ENCODE data around the gene REG4. TPM values are rescaled to one million over a fixed set of nuclear protein-coding genes. Genes with fewer than 3 reads are reported as not detected.
A peak's percentile ranks its signal among the peaks of the same experiment; 100 is the strongest.

REG4 gene
- total and polyA plus RNA-seq, 2 donors from 2014 or later, result 0.34 TPM; not detected in 1

DNA sequence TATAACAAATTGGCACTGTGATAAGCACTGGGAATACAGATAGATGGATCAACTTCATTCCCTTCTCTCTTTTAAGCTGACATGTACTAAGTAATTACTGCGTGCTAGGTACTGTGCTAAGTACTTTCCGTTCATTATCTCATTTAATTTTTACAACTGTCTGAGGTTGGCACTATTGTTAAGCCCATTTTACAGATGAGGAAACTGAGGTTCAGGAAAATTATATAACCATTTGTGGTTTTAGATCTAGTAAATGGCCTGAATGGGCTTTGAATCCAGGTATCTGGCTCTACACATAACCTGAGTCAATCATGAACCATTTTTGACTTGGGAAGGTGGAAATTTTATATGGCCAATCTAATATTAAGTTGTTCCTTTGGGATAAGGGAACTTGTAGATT, 39.0 kb downstream of the REG4 start:
- H3K27me3 ChIP-seq (ENCODE audit: control insufficient read depth, insufficient read depth, low read length), result no peaks in the 10 kb centered on the region
- FAIRE-seq, result no peak

DNA sequence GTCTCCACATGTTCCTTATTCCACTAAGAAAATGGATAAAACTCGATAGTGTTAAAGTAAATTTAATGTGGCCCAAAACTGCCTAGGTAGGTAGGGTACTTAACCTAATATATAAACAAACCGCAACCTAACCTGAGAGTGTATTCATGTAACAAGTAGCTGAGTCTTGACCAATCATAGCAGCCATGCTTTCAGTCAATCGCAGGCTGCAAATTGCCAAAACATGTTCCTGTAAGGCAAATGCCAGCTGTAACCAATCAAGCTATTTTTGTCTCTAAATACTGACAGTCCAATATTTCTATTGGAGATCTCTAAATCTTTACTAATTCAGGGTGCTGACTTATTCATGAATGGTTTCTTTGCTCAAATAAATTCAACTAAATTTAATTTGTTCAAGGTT, 39.5 kb downstream of the REG4 start:
- Histone ChIP-seq H3K9me3 (ENCODE audit: control insufficient read depth in 2 of 3, insufficient read depth in 1 of 3, low read length in 3 of 3) (no peaks in the 10 kb centered on the region), H3K9ac (ENCODE audit: low read length in 3 of 3) (no peak overlapping the region), H3K36me3 (ENCODE audit: control insufficient read depth in 2 of 3, insufficient read depth in 3 of 3, low read length in 3 of 3) (no peaks in the 10 kb centered on the region), H3K4me1 (ENCODE audit: control insufficient read depth in 2 of 3, insufficient read depth in 2 of 3, low read depth in 1 of 3, low read length in 3 of 3) (peaks cover 7 to 27% (median 20%) of the 10 kb centered on the region in 3 donors), H3K27ac (ENCODE audit: low read depth in 2 of 2, low read length in 2 of 2) (peak overlapping the region in 1 of 2 donors; percentile 28), H3K4me3 (ENCODE audit: low read length in 3 of 3) (no peak overlapping the region), H3K27me3 (ENCODE audit: control insufficient read depth, insufficient read depth, low read length) (no peaks in the 10 kb centered on the region)
- no peak for FAIRE-seq
- intact Hi-C loops (cut with DNase I), result no loop called here
- TF ChIP-seq, protein P1, sequence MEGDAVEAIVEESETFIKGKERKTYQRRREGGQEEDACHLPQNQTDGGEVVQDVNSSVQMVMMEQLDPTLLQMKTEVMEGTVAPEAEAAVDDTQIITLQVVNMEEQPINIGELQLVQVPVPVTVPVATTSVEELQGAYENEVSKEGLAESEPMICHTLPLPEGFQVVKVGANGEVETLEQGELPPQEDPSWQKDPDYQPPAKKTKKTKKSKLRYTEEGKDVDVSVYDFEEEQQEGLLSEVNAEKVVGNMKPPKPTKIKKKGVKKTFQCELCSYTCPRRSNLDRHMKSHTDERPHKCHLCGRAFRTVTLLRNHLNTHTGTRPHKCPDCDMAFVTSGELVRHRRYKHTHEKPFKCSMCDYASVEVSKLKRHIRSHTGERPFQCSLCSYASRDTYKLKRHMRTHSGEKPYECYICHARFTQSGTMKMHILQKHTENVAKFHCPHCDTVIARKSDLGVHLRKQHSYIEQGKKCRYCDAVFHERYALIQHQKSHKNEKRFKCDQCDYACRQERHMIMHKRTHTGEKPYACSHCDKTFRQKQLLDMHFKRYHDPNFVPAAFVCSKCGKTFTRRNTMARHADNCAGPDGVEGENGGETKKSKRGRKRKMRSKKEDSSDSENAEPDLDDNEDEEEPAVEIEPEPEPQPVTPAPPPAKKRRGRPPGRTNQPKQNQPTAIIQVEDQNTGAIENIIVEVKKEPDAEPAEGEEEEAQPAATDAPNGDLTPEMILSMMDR (IDR thresholded peaks at IDR 0.05; ENCODE audit: borderline replicate concordance, extremely low read depth, insufficient read depth), result no peak
- DNase-seq, result no peak

More for the DNA sequence above, 39.0 kb downstream of the REG4 start:
- DNase-seq, result no peak
- H3K9ac ChIP-seq (ENCODE audit: low read length in 3 of 3), result no peak overlapping the region
- TF ChIP-seq, protein P1 (IDR thresholded peaks at IDR 0.05; ENCODE audit: borderline replicate concordance, extremely low read depth, insufficient read depth), result no peak
- intact Hi-C loops (cut with DNase I), result no loop called here
- no peak overlapping the region for H3K4me3 ChIP-seq (ENCODE audit: low read length in 3 of 3)
- no peaks in the 10 kb centered on the region for H3K36me3 ChIP-seq (ENCODE audit: control insufficient read depth in 2 of 3, insufficient read depth in 3 of 3, low read length in 3 of 3)
- H3K27ac ChIP-seq (ENCODE audit: low read depth in 2 of 2, low read length in 2 of 2), result no peak overlapping the region
- peaks cover 7 to 22% (median 17%) of the 10 kb centered on the region in 3 donors for H3K4me1 ChIP-seq (ENCODE audit: control insufficient read depth in 2 of 3, insufficient read depth in 2 of 3, low read depth in 1 of 3, low read length in 3 of 3)
- no peaks in the 10 kb centered on the region for H3K9me3 ChIP-seq (ENCODE audit: control insufficient read depth in 2 of 3, insufficient read depth in 1 of 3, low read length in 3 of 3)

DNA sequence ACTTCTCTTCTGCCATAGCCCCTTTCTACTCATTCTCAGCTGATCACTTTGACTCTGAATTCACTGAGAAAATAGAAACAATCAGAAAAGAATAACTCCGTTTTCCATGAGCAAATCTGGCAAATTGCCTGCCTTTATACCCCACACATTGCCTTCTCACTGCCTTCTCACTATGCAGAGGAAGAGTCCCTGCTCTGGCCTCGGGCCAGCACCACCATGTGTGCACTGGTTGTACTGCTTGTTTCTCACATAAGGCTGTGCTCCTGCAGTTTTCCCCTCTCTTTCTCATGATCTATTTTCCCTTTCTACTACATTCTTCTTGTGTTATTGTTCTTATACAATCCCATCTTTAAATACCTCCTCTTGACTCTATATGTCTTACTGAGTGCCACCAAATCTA, 40.2 kb downstream of the REG4 start:
- Histone ChIP-seq H3K9ac (ENCODE audit: low read length in 3 of 3) (no peak overlapping the region), H3K27ac (ENCODE audit: low read depth in 2 of 2, low read length in 2 of 2) (no peak overlapping the region)
- intact Hi-C loops (cut with DNase I), result no loop called here

More for the DNA sequence above, 40.2 kb downstream of the REG4 start:
- Histone ChIP-seq H3K36me3 (ENCODE audit: control insufficient read depth in 2 of 3, insufficient read depth in 3 of 3, low read length in 3 of 3) (no peaks in the 10 kb centered on the region), H3K27me3 (ENCODE audit: control insufficient read depth, insufficient read depth, low read length) (no peaks in the 10 kb centered on the region), H3K9me3 (ENCODE audit: control insufficient read depth in 2 of 3, insufficient read depth in 1 of 3, low read length in 3 of 3) (no peaks in the 10 kb centered on the region), H3K4me1 (ENCODE audit: control insufficient read depth in 2 of 3, insufficient read depth in 2 of 3, low read depth in 1 of 3, low read length in 3 of 3) (peaks cover 7 to 32% (median 20%) of the 10 kb centered on the region in 3 donors), H3K4me3 (ENCODE audit: low read length in 3 of 3) (no peak overlapping the region)
- FAIRE-seq (no peak), DNase-seq (peak in 2 of 5 donors; percentile 44 to 62)
- TF ChIP-seq, protein P1 (IDR thresholded peaks at IDR 0.05; ENCODE audit: borderline replicate concordance, extremely low read depth, insufficient read depth), result no peak

Data from kidney (tissue), 14 donors.